ENCODE results near the gene SMYD2.

The SMYD2 gene

GRCh38 chr1:214280386-214281020 lies 456 bp upstream of the SMYD2 start:
- DNase-seq (ENCODE audit: low spot score), result peak; percentile 28
- in situ Hi-C loops (cut with MboI; ENCODE audit: low sequenced_read_pairs, unreplicated experiment), result no loop called here
- no peak for TF ChIP-seq CTCF (IDR thresholded peaks at IDR 0.05; ENCODE audit: borderline replicate concordance, control extremely low read depth, extremely low read depth, insufficient read depth, missing control alignments)

DNA sequence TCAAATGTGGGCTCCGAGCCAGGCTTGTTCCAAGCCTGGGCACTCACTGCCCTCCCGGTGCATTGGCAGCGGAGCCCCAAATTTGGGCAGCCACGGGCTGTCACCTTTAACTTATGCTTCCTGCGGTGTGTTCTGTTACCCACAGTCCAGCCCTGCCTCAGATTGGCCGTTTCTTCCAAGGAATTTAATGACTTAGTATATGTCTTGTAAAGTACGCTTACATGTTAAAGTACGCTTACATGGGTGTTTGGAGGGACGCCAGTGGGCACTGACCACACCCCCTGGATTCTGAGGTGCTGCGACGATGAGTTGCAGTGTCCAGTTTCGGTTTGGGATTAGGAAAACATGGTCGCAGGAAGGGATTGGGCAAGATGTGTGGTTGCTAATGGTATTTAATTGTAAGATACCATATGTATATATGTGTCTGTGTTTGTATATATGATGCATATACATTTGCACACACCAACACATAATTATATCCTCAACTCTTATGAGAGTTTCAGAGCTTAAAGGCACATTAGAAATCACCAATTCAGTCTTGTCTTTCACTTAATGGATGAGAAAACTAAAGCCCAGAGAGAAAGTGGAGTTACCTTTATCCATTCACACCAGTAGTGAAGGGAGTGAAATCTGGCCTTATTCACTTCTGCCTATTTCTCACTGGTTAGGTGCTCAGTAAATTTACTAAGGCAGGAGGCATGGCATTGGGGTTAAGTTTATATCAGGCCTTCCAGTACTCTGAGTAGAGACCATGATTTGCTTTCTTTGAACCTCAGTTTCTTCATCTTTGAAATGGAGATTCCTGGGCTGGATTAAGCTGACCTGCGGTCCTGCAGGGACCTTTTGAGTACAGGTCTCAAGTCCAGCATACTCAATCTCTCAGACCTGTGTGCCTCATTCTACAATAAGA lies 1.0 kb downstream of the SMYD2 start:
- TF ChIP-seq CTCF (IDR thresholded peaks at IDR 0.05; ENCODE audit: borderline replicate concordance, control extremely low read depth, extremely low read depth, insufficient read depth, missing control alignments), result no peak
- in situ Hi-C loops (cut with MboI; ENCODE audit: low sequenced_read_pairs, unreplicated experiment), result no loop called here
- no peak for DNase-seq (ENCODE audit: low spot score)

- no peak for DNase-seq (ENCODE audit: low spot score)
- in situ Hi-C loops (cut with MboI; ENCODE audit: low sequenced_read_pairs, unreplicated experiment), result no loop called here
- no peak for TF ChIP-seq CTCF (IDR thresholded peaks at IDR 0.05; ENCODE audit: borderline replicate concordance, control extremely low read depth, extremely low read depth, insufficient read depth, missing control alignments)
These were observed 1.8 kb downstream of the SMYD2 start for GRCh38 chr1:214282630-214283242.

DNA sequence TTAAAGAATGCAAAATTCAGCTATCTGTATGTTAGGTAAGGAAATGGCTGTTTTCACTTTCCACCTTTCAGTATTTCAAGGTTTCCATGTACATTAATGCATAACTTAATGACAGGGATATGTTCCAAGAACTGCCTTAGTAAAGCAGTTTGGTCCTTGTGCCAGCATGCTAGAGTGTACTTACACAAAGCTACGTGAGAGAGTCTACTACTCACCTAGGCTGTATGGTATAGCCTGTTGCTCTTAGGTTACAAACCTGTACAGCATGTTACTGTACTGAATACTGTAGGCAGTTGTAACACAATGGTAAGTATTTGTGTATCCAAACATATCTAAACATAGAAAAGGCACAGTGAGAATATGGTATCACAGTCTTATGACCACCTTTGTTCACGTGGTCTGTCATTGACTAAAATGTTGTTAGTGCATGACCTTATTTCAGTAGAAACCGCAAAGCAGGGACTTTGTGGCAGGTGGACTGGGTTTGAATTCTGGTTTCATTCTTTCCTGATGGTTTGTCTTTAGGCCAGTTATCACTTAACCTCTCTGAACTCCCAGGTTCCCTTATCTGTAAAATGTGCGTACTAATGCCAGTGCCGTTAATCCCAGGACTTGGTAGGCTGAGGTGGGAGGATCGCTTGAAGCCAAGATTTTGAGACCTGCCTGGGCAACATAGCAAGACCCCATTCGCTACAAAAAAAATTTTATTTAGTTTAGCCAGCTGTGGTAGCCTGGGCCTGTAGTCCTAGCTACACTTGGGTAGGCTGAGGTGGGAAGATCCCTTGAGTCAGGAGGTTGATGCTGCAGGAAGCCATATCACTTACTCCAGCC lies 4.9 kb downstream of the SMYD2 start:
- in situ Hi-C loops (cut with MboI; ENCODE audit: low sequenced_read_pairs, unreplicated experiment), result no loop called here
- no peak for DNase-seq (ENCODE audit: low spot score)
- TF ChIP-seq CTCF (IDR thresholded peaks at IDR 0.05; ENCODE audit: borderline replicate concordance, control extremely low read depth, extremely low read depth, insufficient read depth, missing control alignments), result no peak

DNA sequence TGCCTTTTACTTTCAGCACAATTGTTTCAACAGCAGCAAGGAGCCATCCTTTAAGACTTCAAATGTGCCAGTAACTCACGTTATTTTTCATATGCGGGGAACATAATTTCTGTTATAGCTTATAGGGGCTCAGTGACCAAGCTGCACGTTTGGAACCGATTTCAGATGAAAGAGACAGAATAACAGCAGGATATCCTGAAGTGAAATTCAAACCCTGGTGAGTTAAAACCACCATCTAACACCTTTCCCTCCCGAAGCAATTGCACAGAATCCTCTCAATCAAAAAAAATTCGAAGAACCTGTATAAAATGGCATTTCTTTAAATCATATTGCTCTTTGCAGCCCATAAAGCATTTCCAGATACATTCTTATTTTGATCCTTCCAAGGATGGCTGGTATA lies 6.9 kb downstream of the SMYD2 start:
- no peak for TF ChIP-seq CTCF (IDR thresholded peaks at IDR 0.05; ENCODE audit: borderline replicate concordance, control extremely low read depth, extremely low read depth, insufficient read depth, missing control alignments)
- no peak for DNase-seq (ENCODE audit: low spot score)
- in situ Hi-C loops (cut with MboI; ENCODE audit: low sequenced_read_pairs, unreplicated experiment), result no loop called here

All from GM13976 (cell line).